IMR-90 (cell line): Measurements from ENCODE around the gene STIM1. TPM values are rescaled to one million over a fixed set of nuclear protein-coding genes. Genes with fewer than 3 reads are reported as not detected.
"Not testable (repeated sequence)": the region's sequence is repeated elsewhere in the genome, so short reads cannot be mapped to it uniquely, and the experiment has no call there.

Experiments used
- ATAC-seq: fragments of 200-7000 bp; cut with Tn5 transposase; 2 replicates; pipeline ENCODE4 v1.9.1; 2020; ENCODE audit warnings: low read depth, mild to moderate bottlenecking, moderate library complexity
- BruUV-seq: library from RNA; stranded (reverse); fragments of 400-500 nt; replicated peaks from 2 replicates; lab custom pipeline; 2021; lab: Mats Ljungman, UMichigan
- CTCF ChIA-PET: fragments of 300-600 bp; formaldehyde crosslinking; extraction: SDS; loops from one replicate; lab custom pipeline; 2021; ENCODE audit warnings: antibody characterized with exemption; lab: Yijun Ruan, JAX
- POLR2A ChIA-PET: fragments of 300-600 bp; sonication (Branson Sonifier 250); formaldehyde crosslinking; loops from one replicate; lab custom pipeline; 2022; ENCODE audit warnings: antibody characterized with exemption; ENCODE audit not compliant: unreplicated experiment; lab: Charles Lee
- DNase-seq: peaks from one replicate; pipeline ENCODE4 v3.0.0; 2013
- H2AFZ ChIP-seq: replicated peaks from 2 replicates; pipeline ENCODE3; 2013; ENCODE audit warnings: low read length, mild to moderate bottlenecking; ENCODE audit not compliant: poor library complexity
- H2AK5ac ChIP-seq: 2 replicates; pipeline ENCODE4 v1.6.1; 2013; ENCODE audit warnings: low read depth, low read length, inconsistent platforms
- H2AK9ac ChIP-seq: replicated peaks from 2 replicates; pipeline ENCODE3; 2013; ENCODE audit warnings: mild to moderate bottlenecking, low read depth, low read length, moderate library complexity; ENCODE audit not compliant: poor library complexity
- H2BK120ac ChIP-seq: 2 replicates; pipeline ENCODE4 v1.6.1; 2013; ENCODE audit warnings: low read depth, low read length, inconsistent platforms
- H2BK15ac ChIP-seq: 3 replicates; pipeline ENCODE4 v1.6.1; 2013; ENCODE audit warnings: low read depth, low read length, inconsistent platforms
- H2BK20ac ChIP-seq: 2 replicates; pipeline ENCODE4 v1.6.1; 2013; ENCODE audit warnings: low read depth, mild to moderate bottlenecking, inconsistent platforms, low read length, moderate library complexity
- H2BK5ac ChIP-seq: 2 replicates; pipeline ENCODE4 v1.6.1; 2013; ENCODE audit warnings: mild to moderate bottlenecking, low read depth, low read length, inconsistent platforms; ENCODE audit not compliant: poor library complexity, severe bottlenecking
- H3K14ac ChIP-seq: replicated peaks from 2 replicates; pipeline ENCODE4 v1.6.1; 2013; ENCODE audit warnings: low read depth, low read length, inconsistent platforms
- H3K18ac ChIP-seq: 2 replicates; pipeline ENCODE4 v1.6.1; 2013; ENCODE audit warnings: low read depth, low read length, control low read depth
- H3K23ac ChIP-seq: 2 replicates; pipeline ENCODE4 v1.6.1; 2013; ENCODE audit warnings: low read depth, low read length, inconsistent platforms
- H3K27ac ChIP-seq: 2 replicates; pipeline ENCODE4 v1.5.1; 2013; ENCODE audit warnings: mild to moderate bottlenecking, control low read depth, low read length; ENCODE audit not compliant: insufficient read depth
- H3K27me3 ChIP-seq: 2 replicates; pipeline ENCODE4 v1.6.1; 2013; ENCODE audit warnings: low read length; ENCODE audit not compliant: control insufficient read depth, insufficient read depth
- H3K36me3 ChIP-seq: 2 replicates; pipeline ENCODE4 v1.6.1; 2013; ENCODE audit warnings: low read length, mixed read lengths; ENCODE audit not compliant: control insufficient read depth, insufficient read depth
- H3K4ac ChIP-seq: 2 replicates; pipeline ENCODE4 v1.6.1; 2013; ENCODE audit warnings: low read depth, low read length, inconsistent platforms
- H3K4me1 ChIP-seq: 2 replicates; pipeline ENCODE4 v1.6.1; 2013; ENCODE audit warnings: low read length, mixed read lengths; ENCODE audit not compliant: control insufficient read depth, insufficient read depth
- H3K4me2 ChIP-seq: 2 replicates; pipeline ENCODE4 v1.6.1; 2013; ENCODE audit warnings: low read depth, mild to moderate bottlenecking, control low read depth, low read length, moderate library complexity
- H3K4me3 ChIP-seq: 2 replicates; pipeline ENCODE4 v1.5.1; 2013; ENCODE audit warnings: low read depth, mild to moderate bottlenecking, control low read depth, low read length, moderate library complexity; ENCODE audit not compliant: insufficient read depth
- H3K56ac ChIP-seq: 2 replicates; pipeline ENCODE4 v1.6.1; 2013; ENCODE audit warnings: low read length, inconsistent platforms; ENCODE audit not compliant: insufficient read depth; ENCODE audit errors: extremely low read depth
- H3K79me1 ChIP-seq, 2 experiments: 2 replicates each; pipeline ENCODE4 v1.6.1; 2013; ENCODE audit warnings: low read length in 2 of 2, inconsistent platforms in 1 of 2, low read depth in 1 of 2
- H3K9ac ChIP-seq: 2 replicates; pipeline ENCODE4 v1.6.1; 2013; ENCODE audit warnings: low read depth, low read length, control low read depth
- H3K9me1 ChIP-seq: 2 replicates; pipeline ENCODE4 v1.6.1; 2013; ENCODE audit warnings: low read length, inconsistent platforms; ENCODE audit not compliant: insufficient read depth
- H3K9me3 ChIP-seq: 2 replicates; pipeline ENCODE4 v1.6.1; 2013; ENCODE audit warnings: low read length; ENCODE audit not compliant: control insufficient read depth, insufficient read depth
- H4K20me1 ChIP-seq: 2 replicates; pipeline ENCODE4 v1.6.1; 2013; ENCODE audit warnings: low read length, inconsistent platforms; ENCODE audit not compliant: insufficient read depth
- H4K5ac ChIP-seq: 2 replicates; pipeline ENCODE4 v1.6.1; 2013; ENCODE audit warnings: mild to moderate bottlenecking, low read depth, low read length, control low read depth
- H4K8ac ChIP-seq, 2 experiments: 2 replicates each; pipeline ENCODE4 v1.6.1; 2013; ENCODE audit warnings: low read depth in 2 of 2, low read length in 2 of 2, control low read depth in 1 of 2, inconsistent platforms in 1 of 2
- H4K91ac ChIP-seq: 2 replicates; pipeline ENCODE4 v1.6.1; 2013; ENCODE audit warnings: low read depth, low read length, inconsistent platforms; ENCODE audit not compliant: insufficient read depth
- RAD21 ChIP-seq: IDR thresholded peaks from 2 replicates; pipeline ENCODE4 v1.6.1; 2012; ENCODE audit warnings: low read length, improper control_type of control experiment
- WGBS, 2 experiments: methylation state at CpG; one replicate each; pipeline versions ENCODE4 v1.1.5 to v1.1.7; 2013; ENCODE audit warnings: missing lambda C conversion rate in 2 of 2; ENCODE audit not compliant: insufficient read length in 1 of 2; ENCODE audit errors: extremely low coverage in 2 of 2; 5-methylcytosine and 5-hydroxymethylcytosine counted together
- dilution Hi-C: fragments of 300-500 bp; cut with HindIII; formaldehyde crosslinking; loops from one replicate; pipeline ENCODE4 v1.14.3; 2018; ENCODE audit warnings: low sequenced_read_pairs; ENCODE audit not compliant: unreplicated experiment
- in situ Hi-C: fragments of 300-500 bp; cut with MboI; formaldehyde crosslinking; loops from 3 replicates; pipeline ENCODE4 v1.14.3; 2019; ENCODE audit warnings: low sequenced_read_pairs, inconsistent platforms, mixed read lengths
- intact Hi-C: fragments of 100-400 bp; cut with micrococcal nuclease; formaldehyde crosslinking; loops from 2 replicates; pipeline ENCODE4 v1.10.0; 2022
- polyA plus RNA-seq, 3 experiments: library from polyadenylated mRNA; depleted of rRNA; stranded (reverse); fragments of >200 nt; gene quantifications; 2 replicates each; pipeline ENCODE4 v1.2.3, GENCODE V29; 2012; ENCODE audit warnings: low replicate concordance in 1 of 3
- total RNA-seq: library from RNA; depleted of rRNA; stranded (reverse); fragments of >200 nt; gene quantifications from 2 replicates; pipeline ENCODE4 v1.2.3, GENCODE V29; 2012

Gene STIM1
- total and polyA plus RNA-seq, 2 of the 4 experiments (the other 2 are of a cell fraction): 17.9 to 23.0 TPM

GRCh38 chr11:4127357-4127756, 271.9 kb downstream of the STIM1 start:
- no peak overlapping the region for H2BK120ac ChIP-seq
- no peak overlapping the region for H2AFZ ChIP-seq
- no peak for TF ChIP-seq RAD21
- H3K14ac ChIP-seq: no peak overlapping the region
- H3K4ac ChIP-seq: no peak overlapping the region
- H2AK5ac ChIP-seq: no peak overlapping the region
- no peak overlapping the region for H4K91ac ChIP-seq
- no peaks in the 10 kb centered on the region for H3K9me3 ChIP-seq
- H3K23ac ChIP-seq: no peak overlapping the region
- in situ Hi-C loops (no loop called here), dilution Hi-C loops (no loop called here), intact Hi-C loops (no loop called here)
- H2BK20ac ChIP-seq: no peak overlapping the region
- H3K18ac ChIP-seq: no peak overlapping the region
- WGBS, 2 experiments: 86% methylated on average over 1 of the region's 1 CpG; no CpG with 5 or more reads in 1 of the 2 experiments
- H2BK15ac ChIP-seq: no peak overlapping the region
- no peak overlapping the region for H4K8ac ChIP-seq
- no peak for ATAC-seq
- no peaks in the 10 kb centered on the region for H3K4me1 ChIP-seq
- BruUV-seq: no TSS peak
- H3K9me1 ChIP-seq: peaks cover 3% of the 10 kb centered on the region; the same call in 1 of the 2 replicates
- H3K56ac ChIP-seq: no peak overlapping the region
- POLR2A ChIA-PET: no interaction called here
- peaks cover 31% of the 10 kb centered on the region for H3K36me3 ChIP-seq
- no peak overlapping the region for H2AK9ac ChIP-seq
- no peak overlapping the region for H2BK5ac ChIP-seq
- no peak for DNase-seq
- no peaks in the 10 kb centered on the region for H4K20me1 ChIP-seq
- no peak overlapping the region for H3K27ac ChIP-seq
- peaks cover 6 to 15% of the 10 kb centered on the region in 2 experiments; a peak in 3 of 4 replicates for H3K79me1 ChIP-seq
- no peak overlapping the region for H3K4me2 ChIP-seq
- CTCF ChIA-PET: no interaction called here
- H3K4me3 ChIP-seq: no peak overlapping the region
- H4K5ac ChIP-seq: no peak overlapping the region
- no peak overlapping the region for H3K9ac ChIP-seq
- no peaks in the 10 kb centered on the region for H3K27me3 ChIP-seq

- H4K8ac ChIP-seq, H3K4me1 ChIP-seq, H4K5ac ChIP-seq, ATAC-seq, H3K27ac ChIP-seq, H3K14ac ChIP-seq, DNase-seq, H2BK120ac ChIP-seq, H3K18ac ChIP-seq, H3K4me3 ChIP-seq, H3K4me2 ChIP-seq, dilution Hi-C loops, intact Hi-C loops, POLR2A ChIA-PET, H3K4ac ChIP-seq, H4K20me1 ChIP-seq, CTCF ChIA-PET, H3K9me1 ChIP-seq, in situ Hi-C loops, H2AK5ac ChIP-seq, H3K27me3 ChIP-seq, H2AFZ ChIP-seq, H4K91ac ChIP-seq, H2BK15ac ChIP-seq, H3K56ac ChIP-seq, H2BK20ac ChIP-seq, H2AK9ac ChIP-seq, BruUV-seq, H2BK5ac ChIP-seq, H3K9ac ChIP-seq, H3K23ac ChIP-seq, H3K9me3 ChIP-seq: not testable (repeated sequence)
- Histone ChIP-seq H3K79me1 (peaks cover 3 to 14% of the 10 kb centered on the region in 2 experiments; a peak in 3 of 4 replicates), H3K36me3 (peaks cover 20% of the 10 kb centered on the region)
- no CpG with 5 or more reads among the region's 4 CpGs for WGBS, 2 experiments
These were observed 274.8 kb downstream of the STIM1 start for GRCh38 chr11:4130219-4130618.
